ENCODE results near the gene PALM.
A peak's percentile ranks its signal among the peaks of the same experiment; 100 is the strongest.

The PALM gene

GRCh38 chr19:679418-680286 lies 29.1 kb upstream of the PALM start:
- no peaks in the 10 kb centered on the region for H3K36me3 ChIP-seq (replicated peaks; ENCODE audit: insufficient read depth, low read length)
- H3K27ac ChIP-seq (ENCODE audit: low read length) = no peak overlapping the region
- no peak for TF ChIP-seq EZH2 (optimal IDR thresholded peaks at IDR 0.05; ENCODE audit: low read depth, low read length)
- no peak for TF ChIP-seq CTCF (IDR thresholded peaks at IDR 0.05; ENCODE audit: low read length)
- no peak for TF ChIP-seq EZH2phosphoT487 (IDR thresholded peaks at IDR 0.05; ENCODE audit: low read length)
- no peaks in the 10 kb centered on the region for H3K9me3 ChIP-seq (replicated peaks; ENCODE audit: insufficient read depth, low read length)
- no peak overlapping the region for H2AFZ ChIP-seq (ENCODE audit: low read length)
- H4K20me1 ChIP-seq (ENCODE audit: insufficient read depth, low read length) = no peaks in the 10 kb centered on the region
- H3F3A ChIP-seq (ENCODE audit: insufficient read depth, low read length) = no peaks in the 10 kb centered on the region
- H3K9me2 ChIP-seq (replicated peaks; ENCODE audit: insufficient read depth, low read length) = no peaks in the 10 kb centered on the region
- H3K9ac ChIP-seq (ENCODE audit: low read length) = 0 out of 2 replicates have a peak overlapping the region, but pooled peaks have one; percentile 40
- H3K79me2 ChIP-seq (ENCODE audit: low read length) = no peaks in the 10 kb centered on the region
- no peak for DNase-seq
- H3K4me3 ChIP-seq (ENCODE audit: low read length) = peak overlapping the region; percentile 48; the same call in 1 of the 2 replicates
- peak overlapping the region; percentile 27; the same call in 1 of the 2 replicates for H3K4me2 ChIP-seq (ENCODE audit: low read depth, low read length)
- H3K27me3 ChIP-seq (replicated peaks; ENCODE audit: insufficient read depth, low read length) = peaks cover 44% of the 10 kb centered on the region
- H3K4me1 ChIP-seq (ENCODE audit: low read length) = no peaks in the 10 kb centered on the region

DNA sequence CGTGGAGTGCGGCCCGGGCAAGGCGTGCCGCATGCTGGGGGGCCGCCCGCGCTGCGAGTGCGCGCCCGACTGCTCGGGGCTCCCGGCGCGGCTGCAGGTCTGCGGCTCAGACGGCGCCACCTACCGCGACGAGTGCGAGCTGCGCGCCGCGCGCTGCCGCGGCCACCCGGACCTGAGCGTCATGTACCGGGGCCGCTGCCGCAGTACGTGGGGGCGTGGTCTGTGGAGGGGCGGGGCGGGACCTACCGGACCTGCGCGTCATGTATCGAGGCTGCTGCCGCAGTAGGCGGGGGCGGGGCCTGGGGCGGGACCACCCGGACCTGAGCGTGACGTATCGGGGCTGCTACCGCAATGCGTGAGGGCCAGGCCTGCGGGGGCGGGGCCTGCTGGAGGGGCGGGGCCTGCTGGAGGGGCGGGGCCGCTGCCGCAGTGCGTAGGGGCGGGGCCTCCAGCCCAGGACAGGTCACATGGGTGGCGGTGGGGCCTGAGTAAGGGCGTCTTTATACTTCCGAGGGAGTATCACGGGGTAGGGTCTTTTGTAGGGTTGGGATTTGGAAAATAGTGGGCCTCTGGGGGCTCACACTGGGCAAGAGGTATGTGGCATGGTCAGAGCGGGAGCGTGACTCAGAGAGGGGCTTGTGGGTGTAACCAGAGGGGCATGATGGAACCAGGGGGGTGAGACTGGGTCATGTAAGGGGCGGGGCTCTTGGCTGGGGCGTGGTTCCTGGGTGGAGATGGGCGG lies 28.3 kb upstream of the PALM start:
- Histone ChIP-seq H3K27me3 (replicated peaks; ENCODE audit: insufficient read depth, low read length) (peaks cover 42% of the 10 kb centered on the region), H3K9me2 (replicated peaks; ENCODE audit: insufficient read depth, low read length) (no peaks in the 10 kb centered on the region), H3K4me3 (ENCODE audit: low read length) (peak overlapping the region; percentile 48), H3K9me3 (replicated peaks; ENCODE audit: insufficient read depth, low read length) (no peaks in the 10 kb centered on the region), H3K9ac (ENCODE audit: low read length) (peak overlapping the region; percentile 40; the same call in 1 of the 2 replicates), H3K36me3 (replicated peaks; ENCODE audit: insufficient read depth, low read length) (no peaks in the 10 kb centered on the region), H3K79me2 (ENCODE audit: low read length) (no peaks in the 10 kb centered on the region), H3K4me1 (ENCODE audit: low read length) (no peaks in the 10 kb centered on the region), H2AFZ (ENCODE audit: low read length) (peak overlapping the region; percentile 64), H3F3A (ENCODE audit: insufficient read depth, low read length) (no peaks in the 10 kb centered on the region), H3K4me2 (ENCODE audit: low read depth, low read length) (peak overlapping the region; percentile 56; the same call in 1 of the 2 replicates), H4K20me1 (ENCODE audit: insufficient read depth, low read length) (no peaks in the 10 kb centered on the region), H3K27ac (ENCODE audit: low read length) (peak overlapping the region; percentile 33; the same call in 1 of the 2 replicates)
- TF ChIP-seq EZH2 (optimal IDR thresholded peaks at IDR 0.05; ENCODE audit: low read depth, low read length) = no peak
- TF ChIP-seq EZH2phosphoT487 (IDR thresholded peaks at IDR 0.05; ENCODE audit: low read length) = no peak
- TF ChIP-seq CTCF (IDR thresholded peaks at IDR 0.05; ENCODE audit: low read length) = 0 out of 2 replicates have a peak, but pooled peaks have one; percentile 10
- peak; percentile 93 for DNase-seq

DNA sequence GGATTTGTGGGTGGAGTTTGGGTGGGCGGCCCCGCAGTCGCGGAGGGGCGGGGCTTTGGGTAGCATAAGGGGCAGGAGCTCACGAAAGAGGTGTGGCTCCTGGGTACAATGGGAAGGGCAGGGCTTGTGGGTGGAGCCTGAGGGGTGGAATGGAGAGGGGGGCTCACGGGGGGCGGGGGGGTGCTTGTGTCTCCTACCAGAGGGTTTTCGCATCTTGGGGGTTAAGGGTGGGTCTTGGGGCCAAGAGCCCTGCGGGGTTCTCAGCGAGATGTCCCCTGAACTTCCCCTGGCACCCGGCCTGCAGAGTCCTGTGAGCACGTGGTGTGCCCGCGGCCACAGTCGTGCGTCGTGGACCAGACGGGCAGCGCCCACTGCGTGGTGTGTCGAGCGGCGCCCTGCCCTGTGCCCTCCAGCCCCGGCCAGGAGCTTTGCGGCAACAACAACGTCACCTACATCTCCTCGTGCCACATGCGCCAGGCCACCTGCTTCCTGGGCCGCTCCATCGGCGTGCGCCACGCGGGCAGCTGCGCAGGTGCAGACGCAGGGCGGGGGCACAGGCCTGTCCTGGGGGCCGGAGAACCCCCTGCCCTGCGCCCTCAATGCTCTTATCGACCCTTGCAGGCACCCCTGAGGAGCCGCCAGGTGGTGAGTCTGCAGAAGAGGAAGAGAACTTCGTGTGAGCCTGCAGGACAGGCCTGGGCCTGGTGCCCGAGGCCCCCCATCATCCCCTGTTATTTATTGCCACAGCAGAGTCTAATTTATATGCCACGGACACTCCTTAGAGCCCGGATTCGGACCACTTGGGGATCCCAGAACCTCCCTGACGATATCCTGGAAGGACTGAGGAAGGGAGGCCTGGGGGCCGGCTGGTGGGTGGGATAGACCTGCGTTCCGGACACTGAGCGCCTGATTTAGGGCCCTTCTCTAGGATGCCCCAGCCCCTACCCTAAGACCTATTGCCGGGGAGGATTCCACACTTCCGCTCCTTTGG lies 27.4 kb upstream of the PALM start:
- no peak overlapping the region for H3K4me3 ChIP-seq (ENCODE audit: low read length)
- peak; percentile 68 for DNase-seq
- no peaks in the 10 kb centered on the region for H3K9me3 ChIP-seq (replicated peaks; ENCODE audit: insufficient read depth, low read length)
- H3K9me2 ChIP-seq (replicated peaks; ENCODE audit: insufficient read depth, low read length) = no peaks in the 10 kb centered on the region
- no peaks in the 10 kb centered on the region for H3K36me3 ChIP-seq (replicated peaks; ENCODE audit: insufficient read depth, low read length)
- H2AFZ ChIP-seq (ENCODE audit: low read length) = peak overlapping the region; percentile 64; the same call in 1 of the 2 replicates
- H3K27me3 ChIP-seq (replicated peaks; ENCODE audit: insufficient read depth, low read length) = peaks cover 45% of the 10 kb centered on the region
- no peaks in the 10 kb centered on the region for H3K4me1 ChIP-seq (ENCODE audit: low read length)
- H3K4me2 ChIP-seq (ENCODE audit: low read depth, low read length) = 0 out of 2 replicates have a peak overlapping the region, but pooled peaks have one; percentile 56
- peak overlapping the region; percentile 33; the same call in 1 of the 2 replicates for H3K27ac ChIP-seq (ENCODE audit: low read length)
- H3K9ac ChIP-seq (ENCODE audit: low read length) = no peak overlapping the region
- no peaks in the 10 kb centered on the region for H3F3A ChIP-seq (ENCODE audit: insufficient read depth, low read length)
- no peaks in the 10 kb centered on the region for H4K20me1 ChIP-seq (ENCODE audit: insufficient read depth, low read length)
- no peaks in the 10 kb centered on the region for H3K79me2 ChIP-seq (ENCODE audit: low read length)
- TF ChIP-seq CTCF (IDR thresholded peaks at IDR 0.05; ENCODE audit: low read length) (no peak), EZH2 (optimal IDR thresholded peaks at IDR 0.05; ENCODE audit: low read depth, low read length) (no peak)
